Tibial nerve (tissue), 4 donors: ENCODE results near the gene TAF4B. TPM values are rescaled to one million over a fixed set of nuclear protein-coding genes. Genes with fewer than 3 reads are reported as not detected.
"Not testable (repeated sequence)": the region's sequence is repeated elsewhere in the genome, so short reads cannot be mapped to it uniquely, and the experiment has no call there.

Experiments
- DNase-seq, 2 donors: peaks; one replicate each; pipeline ENCODE4 v3.0.0-alpha.2; 2019; ENCODE audit warnings: low spot score in 2 of 2
- H3K27ac ChIP-seq, 4 donors: fragments of 200-600 bp; sonication (generic) in 3 of 4; one replicate each; pipeline ENCODE4 v1.5.1; 2017 to 2019; ENCODE audit warnings: mild to moderate bottlenecking in 1 of 4
- H3K27me3 ChIP-seq, 2 donors: fragments of 200-600 bp; sonication (generic) in 1 of 2; one replicate each; pipeline versions ENCODE4 v1.5.1 to v1.6.0; 2017 to 2019
- H3K36me3 ChIP-seq, 3 donors: fragments of 200-600 bp; sonication (generic); one replicate each; pipeline ENCODE4 v1.5.1; 2018 to 2019
- H3K4me1 ChIP-seq, 4 donors: fragments of 200-600 bp; sonication (generic) in 3 of 4; one replicate each; pipeline ENCODE4 v1.5.1; 2017 to 2019
- H3K4me3 ChIP-seq, 4 donors: fragments of 200-600 bp; sonication (generic) in 3 of 4; one replicate each; pipeline ENCODE4 v1.5.1; 2017 to 2019; ENCODE audit warnings: mild to moderate bottlenecking in 1 of 4, moderate library complexity in 1 of 4
- H3K9me3 ChIP-seq, 4 donors: fragments of 200-600 bp; sonication (generic) in 3 of 4; one replicate each; pipeline ENCODE4 v1.5.1; 2017 to 2019
- EP300 ChIP-seq, 2 donors: sonication (generic); formaldehyde crosslinking; IDR thresholded peaks; one replicate each; pipeline ENCODE4 v1.6.1; 2017; ENCODE audit warnings: antibody characterized with exemption in 2 of 2, mild to moderate bottlenecking in 1 of 2
- POLR2A ChIP-seq, 2 donors: fragments of 450-650 bp; IDR thresholded peaks; one replicate each; pipeline ENCODE4 v1.6.1; 2017; ENCODE audit warnings: antibody characterized with exemption in 2 of 2, mild to moderate bottlenecking in 2 of 2, moderate library complexity in 2 of 2
- WGBS, 2 donors: methylation state at CpG; one replicate each; pipeline ENCODE4 v1.1.5; 2018; 5-methylcytosine and 5-hydroxymethylcytosine counted together
- total RNA-seq, 4 donors: library from RNA; depleted of rRNA; stranded (reverse); fragments of >200 nt; gene quantifications; one replicate each; pipeline ENCODE4 v1.1.0, GENCODE V29; 2016
- TF ChIP-seq, protein P1 (sequence below), 5 experiments: fragments of 200-600 bp in 3 of 5; fragments of 450-650 bp in 2 of 5; sonication (generic) in 3 of 5; IDR thresholded peaks; one replicate each; pipeline ENCODE4 v1.5.1; 2016 to 2019; ENCODE audit warnings: antibody characterized with exemption in 5 of 5, mild to moderate bottlenecking in 3 of 5, moderate library complexity in 2 of 5

Gene TAF4B
- total RNA-seq, 4 donors from 2014 or later: 13.7 to 25.5 (median 17.2) TPM

DNA sequence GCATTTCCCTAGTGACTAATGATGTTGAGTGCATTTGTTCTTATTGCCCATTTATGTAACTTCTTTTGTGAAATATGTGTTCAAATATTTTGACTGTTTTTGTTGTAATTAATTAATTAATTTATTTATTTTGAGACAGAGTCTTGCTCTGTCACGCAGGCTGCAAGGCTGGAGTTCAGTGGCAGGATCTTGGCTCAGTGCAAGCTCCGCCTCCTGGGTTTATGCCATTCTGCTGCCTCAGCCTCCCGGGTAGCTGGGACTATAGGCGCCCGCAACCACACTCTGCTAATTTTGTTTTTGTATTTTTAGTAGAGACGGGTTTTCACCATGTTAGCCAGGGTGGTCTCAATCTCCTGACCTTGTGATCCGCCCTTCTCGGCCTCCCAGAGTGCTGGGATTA is 71.9 kb downstream of the TAF4B start:
- DNase-seq: no peak
- peaks cover 0 to 7% (median 0%) of the 10 kb centered on the region in 4 donors for H3K4me1 ChIP-seq
- TF ChIP-seq, protein P1, sequence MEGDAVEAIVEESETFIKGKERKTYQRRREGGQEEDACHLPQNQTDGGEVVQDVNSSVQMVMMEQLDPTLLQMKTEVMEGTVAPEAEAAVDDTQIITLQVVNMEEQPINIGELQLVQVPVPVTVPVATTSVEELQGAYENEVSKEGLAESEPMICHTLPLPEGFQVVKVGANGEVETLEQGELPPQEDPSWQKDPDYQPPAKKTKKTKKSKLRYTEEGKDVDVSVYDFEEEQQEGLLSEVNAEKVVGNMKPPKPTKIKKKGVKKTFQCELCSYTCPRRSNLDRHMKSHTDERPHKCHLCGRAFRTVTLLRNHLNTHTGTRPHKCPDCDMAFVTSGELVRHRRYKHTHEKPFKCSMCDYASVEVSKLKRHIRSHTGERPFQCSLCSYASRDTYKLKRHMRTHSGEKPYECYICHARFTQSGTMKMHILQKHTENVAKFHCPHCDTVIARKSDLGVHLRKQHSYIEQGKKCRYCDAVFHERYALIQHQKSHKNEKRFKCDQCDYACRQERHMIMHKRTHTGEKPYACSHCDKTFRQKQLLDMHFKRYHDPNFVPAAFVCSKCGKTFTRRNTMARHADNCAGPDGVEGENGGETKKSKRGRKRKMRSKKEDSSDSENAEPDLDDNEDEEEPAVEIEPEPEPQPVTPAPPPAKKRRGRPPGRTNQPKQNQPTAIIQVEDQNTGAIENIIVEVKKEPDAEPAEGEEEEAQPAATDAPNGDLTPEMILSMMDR (IDR thresholded peaks at IDR 0.05): no peak
- no peak for TF ChIP-seq EP300 (IDR thresholded peaks at IDR 0.05)
- TF ChIP-seq POLR2A (IDR thresholded peaks at IDR 0.05): no peak
- 84 to 91% methylated on average over 8 of the region's 8 CpGs for WGBS, 2 donors
- H3K9me3 ChIP-seq: no peaks in the 10 kb centered on the region
- H3K27me3 ChIP-seq: no peaks in the 10 kb centered on the region
- H3K36me3 ChIP-seq: no peaks in the 10 kb centered on the region
- H3K27ac ChIP-seq: no peak overlapping the region
- H3K4me3 ChIP-seq: no peak overlapping the region

DNA sequence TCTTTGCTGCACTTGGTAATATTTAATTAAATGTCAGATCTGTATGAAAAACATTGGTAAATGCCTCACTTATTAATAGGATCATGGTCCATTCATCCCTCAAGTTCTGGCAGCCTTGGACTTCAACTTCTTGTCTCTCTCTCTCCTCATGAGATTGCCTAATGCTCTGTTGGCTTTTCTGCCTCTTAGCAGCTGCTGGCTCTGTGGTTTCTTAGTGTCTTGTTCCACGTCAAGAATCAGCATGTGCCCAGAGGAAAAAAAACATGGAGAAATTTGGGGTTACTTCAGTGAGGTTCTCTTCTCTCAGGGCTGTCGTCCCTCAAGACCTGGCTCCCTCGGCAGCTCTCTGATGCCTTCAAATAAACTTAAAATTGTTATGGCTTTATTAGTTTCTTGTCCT is 75.4 kb downstream of the TAF4B start:
- TF ChIP-seq EP300 (IDR thresholded peaks at IDR 0.05) (no peak), POLR2A (IDR thresholded peaks at IDR 0.05) (no peak)
- TF ChIP-seq, protein P1 (IDR thresholded peaks at IDR 0.05): no peak
- no peak for DNase-seq
- Histone ChIP-seq H3K9me3 (no peaks in the 10 kb centered on the region), H3K27ac (peak overlapping the region in 2 of 4 donors; percentile 24 to 68), H3K4me3 (no peak overlapping the region), H3K36me3 (no peaks in the 10 kb centered on the region), H3K27me3 (no peaks in the 10 kb centered on the region), H3K4me1 (peaks cover 0 to 7% (median 0%) of the 10 kb centered on the region in 4 donors)
- 30 to 40% methylated on average over 3 of the region's 3 CpGs for WGBS, 2 donors

DNA sequence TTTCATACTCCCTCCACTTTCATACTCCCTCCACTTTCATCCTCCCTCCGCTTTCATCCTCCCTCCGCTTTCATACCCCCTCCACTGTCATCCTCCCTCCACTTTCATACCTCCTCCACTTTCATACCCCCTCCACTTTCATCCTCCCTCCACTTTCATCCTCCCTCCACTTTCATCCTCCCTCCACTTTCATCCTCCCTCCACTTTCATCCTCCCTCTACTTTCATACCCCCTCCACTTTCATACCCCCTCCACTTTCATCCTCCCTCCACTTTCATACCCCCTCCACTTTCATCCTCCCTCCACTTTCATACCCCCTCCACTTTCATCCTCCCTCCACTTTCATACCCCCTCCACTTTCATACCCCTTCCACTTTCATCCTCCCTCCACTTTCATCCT is 77.0 kb downstream of the TAF4B start:
- not testable (repeated sequence) for H3K4me1 ChIP-seq, H3K27me3 ChIP-seq, H3K4me3 ChIP-seq, H3K27ac ChIP-seq, H3K36me3 ChIP-seq, H3K9me3 ChIP-seq, DNase-seq
- 87 to 93% methylated on average over 2 of the region's 2 CpGs for WGBS, 2 donors

DNA sequence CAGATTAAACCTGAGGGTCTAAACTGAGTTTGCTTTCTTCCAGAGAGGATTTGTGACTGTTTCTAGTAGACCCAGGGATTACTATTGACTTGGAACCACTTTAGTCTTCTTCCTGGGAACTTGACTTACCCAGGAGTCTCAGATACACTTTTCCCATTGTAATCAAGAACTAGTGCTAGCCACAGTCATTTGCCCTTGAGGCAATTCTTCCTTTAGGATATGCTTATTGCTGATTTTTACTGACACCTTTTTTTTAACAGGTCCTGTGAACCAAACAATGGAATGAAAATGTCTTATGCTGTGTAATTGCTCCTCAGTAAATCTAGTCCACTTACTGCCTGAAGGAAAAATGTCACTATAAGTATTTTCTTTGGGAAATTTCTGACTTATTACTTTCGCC is 78.3 kb downstream of the TAF4B start:
- no peaks in the 10 kb centered on the region for H3K9me3 ChIP-seq
- no peaks in the 10 kb centered on the region for H3K36me3 ChIP-seq
- H3K27me3 ChIP-seq: no peaks in the 10 kb centered on the region
- H3K4me1 ChIP-seq: peaks cover 0 to 7% (median 0%) of the 10 kb centered on the region in 4 donors
- DNase-seq: no peak
- TF ChIP-seq POLR2A (IDR thresholded peaks at IDR 0.05) (no peak), EP300 (IDR thresholded peaks at IDR 0.05) (no peak)
- TF ChIP-seq, protein P1 (IDR thresholded peaks at IDR 0.05): no peak
- WGBS, 2 donors: 91 to 100% methylated on average over 1 of the region's 1 CpG
- no peak overlapping the region for H3K4me3 ChIP-seq
- H3K27ac ChIP-seq: no peak overlapping the region

DNA sequence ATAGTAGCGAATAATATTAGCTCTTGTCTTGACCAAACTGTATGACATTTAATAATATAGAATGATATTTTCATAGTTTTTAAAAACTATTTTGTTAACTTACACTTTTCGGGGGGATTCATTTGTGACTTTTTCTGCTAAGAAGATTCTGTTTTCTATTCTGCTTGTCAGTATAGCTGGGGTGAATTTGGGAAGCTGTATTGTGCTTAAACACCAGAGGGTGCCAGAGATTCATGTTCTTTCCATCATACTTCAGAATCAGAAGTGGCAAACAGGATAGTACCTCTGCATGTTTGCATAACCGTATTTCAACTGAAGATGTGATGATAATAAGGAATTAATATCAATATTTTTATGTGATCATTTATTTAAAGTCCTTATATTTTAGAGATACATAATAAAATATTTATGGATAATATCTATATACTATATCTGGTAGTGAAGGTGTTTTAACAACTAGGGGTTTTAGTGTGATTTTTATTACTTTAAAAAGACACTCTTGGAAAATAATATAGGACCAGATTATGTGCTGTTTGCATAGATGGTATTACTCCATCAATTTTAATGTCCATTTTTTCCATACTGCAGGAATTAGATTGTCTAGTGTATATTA is 81.0 kb downstream of the TAF4B start:
- no peak overlapping the region for H3K4me3 ChIP-seq
- peak in 1 of 2 donors; percentile 32 for DNase-seq
- H3K27me3 ChIP-seq: no peaks in the 10 kb centered on the region
- no peaks in the 10 kb centered on the region for H3K9me3 ChIP-seq
- 43 to 49% methylated on average over 3 of the region's 3 CpGs for WGBS, 2 donors
- no peak overlapping the region for H3K27ac ChIP-seq
- no peaks in the 10 kb centered on the region for H3K36me3 ChIP-seq
- H3K4me1 ChIP-seq: no peaks in the 10 kb centered on the region
- TF ChIP-seq, protein P1 (IDR thresholded peaks at IDR 0.05): peak; percentile 31 to 54 (median 44)
- TF ChIP-seq POLR2A (IDR thresholded peaks at IDR 0.05): no peak

DNA sequence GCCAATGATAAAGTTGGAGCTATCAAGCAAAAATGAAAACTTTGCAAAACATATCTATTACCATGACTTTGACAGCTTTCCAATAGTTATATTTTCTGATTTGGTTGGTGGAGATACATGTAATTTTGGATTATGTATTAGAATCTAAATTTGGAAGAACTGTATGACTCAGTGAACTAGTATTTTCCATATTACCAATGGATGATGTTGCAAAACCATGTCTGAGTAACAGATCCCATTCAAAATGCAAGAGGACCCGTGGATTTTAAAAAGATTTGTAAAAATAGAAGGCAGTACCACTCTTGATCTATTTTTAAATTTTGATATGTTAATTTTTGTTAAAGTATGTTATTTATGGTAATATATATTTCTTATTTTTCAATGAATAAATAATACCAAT is 83.0 kb downstream of the TAF4B start:
- Histone ChIP-seq H3K27me3 (no peaks in the 10 kb centered on the region), H3K36me3 (no peaks in the 10 kb centered on the region), H3K4me1 (no peaks in the 10 kb centered on the region), H3K27ac (no peak overlapping the region), H3K9me3 (no peaks in the 10 kb centered on the region), H3K4me3 (no peak overlapping the region)
- 51 to 58% methylated on average over 1 of the region's 1 CpG for WGBS, 2 donors
- TF ChIP-seq, protein P1 (IDR thresholded peaks at IDR 0.05): no peak
- no peak for TF ChIP-seq EP300 (IDR thresholded peaks at IDR 0.05)
- no peak for TF ChIP-seq POLR2A (IDR thresholded peaks at IDR 0.05)
- DNase-seq: no peak
